Activated CD4-positive, CD25-positive, alpha-beta regulatory T cell treated with anti-CD3 and anti-CD28 coated beads, Interleukin-2, amount 50 U/mL, for 24 hours (primary cell): ENCODE data around the gene MORC3.
"Not testable (repeated sequence)": the region's sequence is repeated elsewhere in the genome, so short reads cannot be mapped to it uniquely, and the experiment has no call there.

Experiments used
- ATAC-seq, 2 donors: fragments of 150-1000 bp; cut with Tn5 transposase; one replicate each; pipeline ENCODE4 v1.10.0; 2021; ENCODE audit warnings: mild to moderate bottlenecking in 1 of 2, moderate library complexity in 1 of 2

Gene MORC3

GRCh38 chr21:36325373-36326010 is 5.5 kb downstream of the MORC3 start:
- ATAC-seq: no peak

- ATAC-seq: peak; percentile 67 to 78
These were observed 10.9 kb downstream of the MORC3 start for GRCh38 chr21:36330904-36331303.

GRCh38 chr21:36337099-36337509 is 17.1 kb downstream of the MORC3 start:
- no peak for ATAC-seq

- no peak for ATAC-seq
These were observed 19.0 kb downstream of the MORC3 start for GRCh38 chr21:36338975-36339374.

- ATAC-seq: not testable (repeated sequence)
These were observed 22.6 kb downstream of the MORC3 start for GRCh38 chr21:36342581-36342980.

GRCh38 chr21:36344931-36345330 is 24.9 kb downstream of the MORC3 start:
- ATAC-seq: no peak

- no peak for ATAC-seq
These were observed 27.4 kb downstream of the MORC3 start for GRCh38 chr21:36347278-36347961.

- ATAC-seq: peak; percentile 48 to 51
These were observed 27.9 kb downstream of the MORC3 start for GRCh38 chr21:36347962-36348328.

GRCh38 chr21:36349315-36349714 is 29.3 kb downstream of the MORC3 start:
- ATAC-seq: peak in 1 of 2 donors; percentile 27

GRCh38 chr21:36350282-36350910 is 30.4 kb downstream of the MORC3 start:
- no peak for ATAC-seq

- no peak for ATAC-seq
These were observed 35.1 kb downstream of the MORC3 start for GRCh38 chr21:36354918-36355680.

- no peak for ATAC-seq
These were observed 35.9 kb downstream of the MORC3 start for GRCh38 chr21:36355868-36356267.

GRCh38 chr21:36359185-36359584 is 39.2 kb downstream of the MORC3 start:
- no peak for ATAC-seq

- peak; percentile 35 to 51 for ATAC-seq
These were observed 49.2 kb downstream of the MORC3 start for GRCh38 chr21:36369064-36369685.

GRCh38 chr21:36375994-36376393 is 56.0 kb downstream of the MORC3 start:
- ATAC-seq: no peak

GRCh38 chr21:36377391-36377842 is 57.4 kb downstream of the MORC3 start:
- no peak for ATAC-seq

- no peak for ATAC-seq
These were observed 59.3 kb downstream of the MORC3 start for GRCh38 chr21:36379251-36379650.

- no peak for ATAC-seq
These were observed 62.0 kb downstream of the MORC3 start for GRCh38 chr21:36381841-36382589.

GRCh38 chr21:36382722-36383121 is 62.7 kb downstream of the MORC3 start:
- ATAC-seq: not testable (repeated sequence)

GRCh38 chr21:36384885-36385232 is 64.9 kb downstream of the MORC3 start:
- ATAC-seq: peak in 1 of 2 donors; percentile 3

GRCh38 chr21:36385233-36386030 is 65.4 kb downstream of the MORC3 start, which contains the start of gene CHAF1B:
CHAF1B (plus strand) TSS chr21:36385392; CDS start chr21:36386137, 745 bp downstream.
- peak; percentile 95 for ATAC-seq
